Measurements from ENCODE around the gene BAIAP2.

BAIAP2 gene

GRCh38 chr17:81081222-81082176 lies 46.5 kb downstream of the BAIAP2 start:
- intact Hi-C loops (cut with DNase I), result no loop called here
- DNase-seq, result no peak

- DNase-seq, result no peak
- intact Hi-C loops (cut with DNase I), result no loop called here
Observed at GRCh38 chr17:81082177-81083073, 47.5 kb downstream of the BAIAP2 start.

- intact Hi-C loops (cut with DNase I), result no loop called here
Observed at GRCh38 chr17:81083125-81083765, 48.3 kb downstream of the BAIAP2 start.

DNA sequence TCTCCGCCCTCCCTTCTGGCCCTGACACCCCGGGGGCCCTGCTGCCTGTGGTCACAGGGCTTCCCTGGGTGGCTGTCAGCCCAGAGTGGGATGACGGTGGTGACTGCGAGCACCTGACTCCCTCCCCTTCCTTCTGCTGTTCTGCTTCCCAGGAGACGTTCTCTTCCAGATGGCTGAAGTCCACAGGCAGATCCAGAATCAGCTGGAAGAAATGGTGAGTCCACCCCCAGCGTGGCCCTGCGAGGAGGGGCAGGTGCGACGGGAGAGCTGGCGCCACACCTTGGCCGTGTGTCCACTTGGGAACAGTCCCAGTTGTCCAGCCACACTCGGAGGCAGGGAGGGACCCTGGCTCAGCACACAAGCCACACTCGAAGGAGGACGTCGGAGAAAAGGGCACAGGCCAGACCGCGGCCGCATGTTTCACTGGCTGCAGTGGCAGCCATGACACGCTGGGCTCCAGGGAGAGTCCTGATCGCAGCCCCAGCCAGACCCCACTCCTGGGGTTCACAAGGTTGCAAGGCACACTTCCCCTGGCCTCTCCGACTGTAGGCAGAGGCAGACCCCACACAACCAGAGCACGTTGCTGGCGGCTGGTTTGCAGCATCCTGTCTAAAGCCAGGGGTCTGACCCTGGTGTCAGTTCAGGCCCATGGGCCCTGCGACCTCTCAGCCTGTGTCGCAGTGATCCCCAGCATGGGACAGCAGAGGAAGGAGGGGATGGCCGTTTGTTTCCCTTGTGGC lies 49.9 kb downstream of the BAIAP2 start:
- intact Hi-C loops (cut with DNase I), result no loop called here
- DNase-seq, result peak in 7 of 10 donors; percentile 32 to 93 (median 61)

More at GRCh38 chr17:81083125-81083765, 48.3 kb downstream of the BAIAP2 start:
- DNase-seq, result no peak

- intact Hi-C loops (cut with DNase I), result no loop called here
- DNase-seq, result no peak
Observed at GRCh38 chr17:81085420-81085911, 50.5 kb downstream of the BAIAP2 start.

DNA sequence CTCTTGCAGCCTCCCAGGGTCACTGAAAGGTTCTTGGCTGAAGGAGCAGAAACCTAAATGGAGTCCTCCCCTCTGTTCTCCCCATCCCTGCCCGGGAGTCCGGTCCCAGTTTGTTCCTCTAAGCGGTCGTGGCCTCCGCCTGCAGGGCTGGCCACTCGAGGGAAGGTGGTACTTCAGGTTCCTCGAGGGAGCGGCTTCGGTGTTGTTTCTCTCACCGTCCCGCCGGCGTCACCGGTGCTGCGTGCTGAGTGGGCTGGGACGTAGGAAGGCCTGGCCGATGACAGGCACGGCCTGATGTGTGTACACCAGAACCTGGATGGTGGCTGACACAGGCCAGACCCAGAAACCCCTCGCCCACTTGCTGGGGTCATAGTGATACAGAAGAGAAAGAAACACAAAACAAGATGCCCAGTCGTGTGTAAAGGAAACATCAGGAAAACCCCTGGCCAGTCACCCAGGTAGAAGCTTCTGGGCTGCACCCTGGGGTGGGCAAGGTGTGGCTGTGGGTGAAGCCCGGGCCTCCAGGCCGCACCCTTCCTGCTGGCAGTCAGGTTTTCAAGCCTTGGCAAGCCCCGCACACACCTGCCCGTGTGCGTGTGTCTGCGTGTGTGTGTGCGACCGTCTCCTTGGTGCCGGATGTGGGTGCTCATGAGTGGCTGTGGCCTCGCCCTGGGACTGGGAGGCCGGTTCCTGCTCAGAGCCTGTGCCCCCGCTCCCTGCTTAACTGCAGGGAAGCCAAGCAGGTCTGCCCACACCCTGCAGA lies 52.0 kb downstream of the BAIAP2 start:
- no peak for DNase-seq
- intact Hi-C loops (cut with DNase I), result no loop called here

GRCh38 chr17:81090361-81091136 lies 55.6 kb downstream of the BAIAP2 start:
- intact Hi-C loops (cut with DNase I), result no loop called here

GRCh38 chr17:81091154-81091553 lies 56.2 kb downstream of the BAIAP2 start:
- intact Hi-C loops (cut with DNase I), result no loop called here

More at GRCh38 chr17:81090361-81091136, 55.6 kb downstream of the BAIAP2 start:
- DNase-seq, result no peak

DNA sequence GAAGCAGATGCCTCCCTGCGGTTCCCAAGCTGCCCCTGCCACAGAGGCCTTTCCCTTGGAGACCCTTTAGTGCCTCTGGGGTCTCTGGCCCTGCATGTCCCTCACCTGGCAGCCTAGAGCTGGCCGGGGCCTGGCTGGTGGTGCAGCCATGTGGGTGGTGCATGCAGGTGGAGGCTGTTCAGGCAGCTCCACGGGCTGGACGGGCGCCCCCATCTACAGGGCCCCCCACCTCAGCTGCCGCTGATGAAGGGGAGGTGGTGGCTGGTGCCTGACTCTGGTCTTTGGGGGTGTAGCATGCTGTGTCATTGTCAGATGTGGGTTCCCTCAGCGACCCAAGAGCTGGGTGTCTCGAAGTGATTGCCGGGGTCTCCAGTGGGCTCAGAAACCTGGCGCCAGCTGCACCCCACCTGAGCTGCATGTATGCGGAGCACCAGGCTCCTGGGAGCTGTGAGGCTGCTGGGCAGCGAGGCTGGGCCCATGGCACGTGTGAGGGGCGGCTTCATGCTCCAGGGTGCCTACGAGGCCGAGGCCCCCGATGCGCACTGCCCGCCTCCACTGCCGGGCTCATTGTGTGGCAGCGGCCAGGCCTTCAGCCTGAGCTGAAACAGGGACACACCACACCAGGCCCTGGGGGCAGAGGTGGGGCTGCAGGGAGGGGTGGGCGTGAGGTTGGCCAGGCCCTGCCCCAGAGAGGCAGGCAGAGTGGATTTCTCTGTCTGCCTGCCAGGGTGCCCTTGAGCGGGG lies 57.0 kb downstream of the BAIAP2 start:
- intact Hi-C loops (cut with DNase I), result no loop called here
- DNase-seq, result no peak

More at GRCh38 chr17:81091154-81091553, 56.2 kb downstream of the BAIAP2 start:
- DNase-seq, result no peak

GRCh38 chr17:81092518-81093095 lies 57.7 kb downstream of the BAIAP2 start:
- intact Hi-C loops (cut with DNase I), result no loop called here
- DNase-seq, result no peak

- intact Hi-C loops (cut with DNase I), result no loop called here
- no peak for DNase-seq
Observed at GRCh38 chr17:81093619-81094508, 58.9 kb downstream of the BAIAP2 start.

GRCh38 chr17:81094509-81095382 lies 59.8 kb downstream of the BAIAP2 start:
- intact Hi-C loops (cut with DNase I), result loop anchor here (5.0 kb wide), 1 partner anchor 67 kb away; no protein-coding TSS in a partner anchor
- DNase-seq, result peak; percentile 61 to 98 (median 85)

DNA sequence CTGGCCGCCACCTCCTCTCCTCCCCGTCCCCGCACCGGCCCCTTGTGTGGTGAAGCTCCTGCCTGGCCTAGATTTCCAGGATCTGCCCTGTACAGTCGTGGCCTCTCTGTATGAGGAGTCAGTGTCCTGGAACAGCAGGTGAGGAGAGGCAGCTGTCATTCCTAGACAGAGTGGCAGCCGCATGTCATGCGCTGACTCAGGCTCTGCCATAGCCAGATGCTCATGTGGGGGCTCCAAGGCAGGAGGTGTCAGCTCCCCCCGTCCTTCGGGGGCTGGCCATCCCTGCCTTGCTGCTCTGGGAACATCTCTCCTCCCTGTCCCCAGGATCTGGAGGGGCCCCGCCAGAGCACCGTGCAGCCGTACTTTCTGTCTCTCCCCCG lies 60.4 kb downstream of the BAIAP2 start:
- DNase-seq, result no peak

GRCh38 chr17:81096741-81097133 lies 61.8 kb downstream of the BAIAP2 start:
- intact Hi-C loops (cut with DNase I), result loop anchor here (1.0 to 5.0 kb wide), 2 partner anchors 69 to 107 kb away; no protein-coding TSS in a partner anchor
- peak in 1 of 10 donors; percentile 93 for DNase-seq

More for the DNA sequence above, 60.4 kb downstream of the BAIAP2 start:
- intact Hi-C loops (cut with DNase I), result loop anchor here (5.0 kb wide), 1 partner anchor 68 kb away; no protein-coding TSS in a partner anchor
